ENCODE measurements around the gene STARD13.

GRCh38 chr13:33280279-33280905, 5.2 kb downstream of the STARD13 start:
- TF ChIP-seq GATA2 (IDR thresholded peaks at IDR 0.05; ENCODE audit: low read depth, low read length): no peak
- TF ChIP-seq GATA3 (IDR thresholded peaks at IDR 0.05; ENCODE audit: low read depth, low read length): no peak
